Activated CD8-positive, alpha-beta memory T cell treated with anti-CD3 and anti-CD28 coated beads, Interleukin-2, amount 50 U/mL, for 24 hours (primary cell): Measurements from ENCODE around the gene NUCB1.
"Not testable (repeated sequence)": the region's sequence is repeated elsewhere in the genome, so short reads cannot be mapped to it uniquely, and the experiment has no call there.

ENCODE experiments used
- DNase-seq: peaks from one replicate; pipeline ENCODE4 v3.0.0-alpha.2; 2020; ENCODE audit errors: extremely low read depth

Gene NUCB1

DNA sequence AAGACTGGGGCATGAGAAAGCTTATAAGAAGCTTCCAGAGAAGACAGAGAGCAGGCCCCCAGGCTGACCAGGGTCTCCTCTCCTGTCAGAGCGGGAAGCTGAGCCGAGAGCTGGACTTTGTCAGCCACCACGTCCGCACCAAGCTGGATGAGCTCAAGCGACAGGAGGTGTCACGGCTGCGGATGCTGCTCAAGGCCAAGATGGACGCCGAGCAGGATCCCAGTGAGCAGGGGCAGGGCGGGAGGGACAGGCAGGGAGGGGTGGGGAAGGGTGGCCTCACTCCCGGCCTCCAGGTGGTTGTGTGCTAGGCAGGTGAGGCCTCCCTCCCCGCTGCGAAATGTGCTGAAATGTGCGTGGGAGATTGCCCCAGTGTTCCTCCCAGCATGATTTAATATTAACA lies 5.6 kb downstream of the NUCB1 start:
- no peak for DNase-seq

GRCh38 chr19:48906324-48906723 lies 6.2 kb downstream of the NUCB1 start:
- DNase-seq: no peak

- no peak for DNase-seq
These were observed 7.6 kb downstream of the NUCB1 start for GRCh38 chr19:48907671-48908070.

DNA sequence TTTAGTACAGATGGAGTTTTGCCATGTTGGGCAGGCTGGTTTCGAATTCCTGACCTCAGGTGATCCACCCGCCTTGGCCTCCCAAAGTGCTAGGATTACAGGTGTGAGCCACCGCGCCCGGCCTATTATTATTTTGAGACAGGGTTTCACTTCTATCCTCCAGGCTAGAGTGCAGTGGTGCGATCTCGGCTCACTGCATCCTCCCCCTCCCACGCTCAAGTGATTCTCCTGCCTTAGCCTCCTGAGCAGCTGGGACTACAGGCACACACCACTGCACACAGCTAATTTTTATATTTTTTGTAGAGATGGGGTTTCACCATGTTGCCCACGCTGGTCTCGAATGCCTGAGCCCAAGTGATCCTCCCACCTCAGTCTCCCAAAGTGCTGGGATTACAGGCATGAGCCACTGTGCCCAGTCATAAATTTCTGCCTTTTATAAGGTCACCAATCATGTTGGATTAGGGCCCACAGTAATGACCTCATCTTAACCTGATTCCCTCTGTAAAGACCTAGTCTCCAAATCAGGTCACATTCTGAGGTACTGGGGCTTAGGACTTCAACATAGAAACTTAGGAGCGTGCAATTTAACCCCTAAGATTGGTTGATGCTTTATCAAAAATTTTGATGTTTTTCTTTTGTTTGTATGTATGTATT lies 9.4 kb downstream of the NUCB1 start:
- not testable (repeated sequence) for DNase-seq

- DNase-seq: no peak
These were observed 10.7 kb downstream of the NUCB1 start for GRCh38 chr19:48910803-48911202.

DNA sequence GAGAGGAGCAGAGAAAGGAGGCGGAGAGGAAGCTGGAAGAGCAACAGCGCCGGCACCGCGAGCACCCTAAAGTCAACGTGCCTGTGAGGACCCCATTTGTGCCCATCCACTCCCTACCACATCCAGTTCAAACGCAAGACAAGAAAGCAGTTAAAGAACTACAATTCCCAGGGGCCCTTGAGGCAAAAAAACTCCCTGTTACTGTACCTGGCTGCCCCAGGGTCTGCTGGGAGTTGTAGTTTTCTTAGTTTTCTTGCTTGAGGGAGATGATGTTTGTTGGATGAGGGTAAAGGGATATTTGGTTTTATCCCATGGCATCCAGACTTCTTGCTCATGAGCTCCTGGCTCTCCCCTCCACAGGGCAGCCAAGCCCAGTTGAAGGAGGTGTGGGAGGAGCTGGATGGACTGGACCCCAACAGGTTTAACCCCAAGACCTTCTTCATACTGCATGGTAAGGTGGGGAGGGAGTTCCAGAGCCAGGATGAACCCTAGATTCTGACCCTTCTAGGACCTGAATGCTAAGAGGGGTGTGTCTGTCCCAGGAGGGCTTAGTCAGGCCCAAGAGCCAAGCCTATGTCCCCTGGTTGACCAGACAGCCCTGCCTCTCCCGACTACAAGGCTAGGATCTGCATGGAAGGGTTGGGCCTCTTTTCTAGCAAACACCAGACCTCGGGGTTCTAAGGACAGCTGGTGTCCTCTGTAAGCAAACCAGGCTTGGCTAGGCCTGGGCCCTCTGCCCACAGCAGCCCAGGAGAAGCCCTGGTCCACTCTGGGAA lies 13.2 kb downstream of the NUCB1 start:
- DNase-seq: no peak

GRCh38 chr19:48914181-48914580 lies 14.1 kb downstream of the NUCB1 start:
- DNase-seq: no peak

GRCh38 chr19:48915757-48916156 lies 15.6 kb downstream of the NUCB1 start:
- DNase-seq: no peak

DNA sequence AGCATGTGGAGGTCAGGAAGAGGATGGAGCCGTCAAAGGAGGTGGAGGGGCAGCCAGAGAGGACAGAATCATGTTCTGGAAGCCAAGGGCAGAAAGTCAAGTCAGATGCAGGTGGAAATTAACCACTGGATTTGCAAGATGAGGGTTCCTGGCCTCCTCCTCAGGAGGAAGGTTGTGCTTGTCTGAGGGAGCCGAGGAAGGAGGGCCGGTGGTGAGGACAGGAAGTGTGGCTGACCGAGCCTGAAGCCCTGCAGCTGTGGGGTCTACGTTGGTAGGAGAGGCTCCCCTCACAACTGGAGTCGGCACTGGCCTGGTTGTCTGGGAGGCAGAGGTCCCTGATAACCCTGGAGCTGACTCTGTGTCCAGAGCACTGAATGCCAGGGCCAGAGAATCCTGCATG lies 18.0 kb downstream of the NUCB1 start:
- DNase-seq: no peak

DNA sequence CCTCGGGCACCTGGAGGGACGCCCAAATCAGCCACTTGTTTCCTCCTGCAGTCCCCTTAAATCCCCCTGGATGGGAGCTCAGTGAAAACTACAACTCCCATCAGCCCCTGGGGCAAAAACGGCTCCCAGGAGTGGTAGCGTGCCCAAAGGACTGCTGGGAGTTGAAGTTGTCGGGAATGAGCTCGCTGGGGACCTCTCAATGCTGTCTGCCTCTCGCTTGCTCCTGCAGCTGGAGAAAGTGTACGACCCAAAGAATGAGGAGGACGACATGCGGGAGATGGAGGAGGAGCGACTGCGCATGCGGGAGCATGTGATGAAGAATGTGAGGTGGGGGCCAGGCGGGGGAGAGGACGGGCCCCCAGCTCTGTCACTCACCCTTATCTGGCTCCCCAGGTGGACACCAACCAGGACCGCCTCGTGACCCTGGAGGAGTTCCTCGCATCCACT lies 18.7 kb downstream of the NUCB1 start:
- no peak for DNase-seq

DNA sequence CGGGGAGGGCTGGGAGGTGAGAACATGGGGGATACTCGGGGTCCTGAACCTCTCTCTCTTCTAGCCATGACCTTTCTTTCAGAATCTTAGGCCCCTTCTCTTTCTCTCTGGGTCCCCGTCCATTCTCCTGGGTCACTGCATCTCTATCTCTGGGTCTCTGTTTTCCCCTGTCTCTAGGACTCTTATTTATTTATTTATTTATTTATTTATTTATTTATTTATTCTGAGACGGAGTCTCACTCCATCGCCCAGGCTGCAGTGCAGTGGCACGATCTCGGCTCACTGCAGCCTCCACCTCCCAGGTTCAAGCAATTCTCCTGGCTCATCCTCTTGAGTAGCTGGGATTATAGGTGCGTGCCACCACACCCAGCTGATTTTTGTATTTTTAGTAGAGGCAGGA lies 19.2 kb downstream of the NUCB1 start:
- DNase-seq: not testable (repeated sequence)

- DNase-seq: no peak
These were observed 20.8 kb downstream of the NUCB1 start for GRCh38 chr19:48920949-48921348.

DNA sequence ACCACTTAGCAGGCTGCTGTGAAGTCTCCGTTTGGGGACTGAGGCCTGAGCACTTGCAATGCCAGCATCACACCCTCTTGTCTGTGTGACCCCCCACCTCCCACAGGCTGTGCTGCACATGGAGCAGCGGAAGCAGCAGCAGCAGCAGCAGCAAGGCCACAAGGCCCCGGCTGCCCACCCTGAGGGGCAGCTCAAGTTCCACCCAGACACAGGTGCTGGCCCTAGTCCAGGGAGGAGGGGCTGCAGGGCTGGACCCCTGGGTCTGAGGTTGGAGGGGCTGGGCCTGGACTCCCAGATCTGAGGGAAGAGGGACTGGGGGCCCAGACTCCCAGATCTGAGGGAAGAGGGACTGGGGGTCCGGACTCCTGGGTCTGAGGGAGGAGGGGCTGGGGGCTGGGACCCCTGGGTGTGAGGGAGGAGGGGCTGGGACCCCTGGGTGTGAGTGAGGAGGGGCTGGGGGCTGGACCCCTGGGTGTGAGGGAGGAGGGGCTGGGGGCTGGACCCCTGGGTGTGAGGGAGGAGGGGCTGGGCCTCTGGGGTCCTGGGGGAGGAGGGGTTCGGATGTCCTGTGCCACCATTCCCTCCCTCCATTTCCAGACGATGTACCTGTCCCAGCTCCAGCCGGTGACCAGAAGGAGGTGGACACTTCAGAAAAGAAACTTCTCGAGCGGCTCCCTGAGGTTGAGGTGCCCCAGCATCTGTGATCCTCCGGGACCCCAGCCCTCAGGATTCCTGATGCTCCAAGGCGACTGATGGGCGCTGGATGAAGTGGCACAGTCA lies 21.8 kb downstream of the NUCB1 start:
- no peak for DNase-seq

- DNase-seq: no peak
These were observed 22.7 kb downstream of the NUCB1 start for GRCh38 chr19:48922548-48923490.

DNA sequence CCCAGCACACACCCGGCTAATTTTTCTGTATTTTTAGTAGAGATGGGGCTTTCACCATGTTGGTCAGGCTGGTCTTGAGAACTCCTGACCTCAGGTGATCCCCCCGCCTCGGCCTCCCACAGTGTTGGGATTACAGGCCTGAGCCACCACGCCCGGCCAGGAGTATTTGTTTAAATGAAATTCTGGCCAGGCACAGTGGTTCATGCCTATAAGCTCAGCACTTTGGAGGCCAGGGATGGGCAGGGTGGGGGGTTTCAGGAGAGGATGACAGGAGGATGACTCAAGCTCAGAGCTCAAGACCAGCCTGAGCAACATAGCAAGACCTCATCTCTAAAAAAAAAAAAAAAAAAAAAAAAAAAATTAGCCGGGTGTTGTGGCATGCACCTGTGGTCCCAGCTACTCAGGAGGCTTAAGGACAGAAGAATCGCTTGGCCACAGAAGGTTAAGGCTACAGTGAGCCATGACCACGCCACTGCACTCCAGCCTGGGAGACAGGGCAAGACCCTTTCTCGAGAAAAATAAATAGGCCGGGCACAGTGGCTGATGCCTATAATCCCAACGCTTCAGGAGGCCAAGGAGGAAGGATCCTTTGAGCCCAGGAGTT lies 25.2 kb downstream of the NUCB1 start:
- no peak for DNase-seq

DNA sequence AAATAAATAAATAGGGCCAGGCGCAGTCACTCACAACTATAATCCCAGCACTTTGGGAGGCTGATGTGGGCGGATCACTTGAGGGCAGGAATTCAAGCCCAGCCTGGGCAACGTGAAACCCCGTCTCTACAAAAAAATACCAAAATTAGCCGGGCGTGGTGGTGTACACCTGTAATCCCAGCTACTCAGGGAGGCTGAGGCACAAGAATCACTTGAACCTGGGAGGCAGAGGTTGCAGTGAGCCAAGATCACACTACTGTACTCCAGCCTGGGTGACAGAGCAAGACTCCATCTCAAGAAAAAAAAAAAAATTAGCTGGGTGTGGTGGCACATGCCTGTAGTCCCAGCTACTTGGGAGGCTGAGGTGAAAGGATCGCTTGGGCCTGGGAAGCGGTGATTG lies 25.8 kb downstream of the NUCB1 start:
- not testable (repeated sequence) for DNase-seq

- DNase-seq: no peak
These were observed 26.8 kb downstream of the NUCB1 start for GRCh38 chr19:48926909-48927308.

GRCh38 chr19:48927692-48928091 lies 27.6 kb downstream of the NUCB1 start:
- DNase-seq: not testable (repeated sequence)

DNA sequence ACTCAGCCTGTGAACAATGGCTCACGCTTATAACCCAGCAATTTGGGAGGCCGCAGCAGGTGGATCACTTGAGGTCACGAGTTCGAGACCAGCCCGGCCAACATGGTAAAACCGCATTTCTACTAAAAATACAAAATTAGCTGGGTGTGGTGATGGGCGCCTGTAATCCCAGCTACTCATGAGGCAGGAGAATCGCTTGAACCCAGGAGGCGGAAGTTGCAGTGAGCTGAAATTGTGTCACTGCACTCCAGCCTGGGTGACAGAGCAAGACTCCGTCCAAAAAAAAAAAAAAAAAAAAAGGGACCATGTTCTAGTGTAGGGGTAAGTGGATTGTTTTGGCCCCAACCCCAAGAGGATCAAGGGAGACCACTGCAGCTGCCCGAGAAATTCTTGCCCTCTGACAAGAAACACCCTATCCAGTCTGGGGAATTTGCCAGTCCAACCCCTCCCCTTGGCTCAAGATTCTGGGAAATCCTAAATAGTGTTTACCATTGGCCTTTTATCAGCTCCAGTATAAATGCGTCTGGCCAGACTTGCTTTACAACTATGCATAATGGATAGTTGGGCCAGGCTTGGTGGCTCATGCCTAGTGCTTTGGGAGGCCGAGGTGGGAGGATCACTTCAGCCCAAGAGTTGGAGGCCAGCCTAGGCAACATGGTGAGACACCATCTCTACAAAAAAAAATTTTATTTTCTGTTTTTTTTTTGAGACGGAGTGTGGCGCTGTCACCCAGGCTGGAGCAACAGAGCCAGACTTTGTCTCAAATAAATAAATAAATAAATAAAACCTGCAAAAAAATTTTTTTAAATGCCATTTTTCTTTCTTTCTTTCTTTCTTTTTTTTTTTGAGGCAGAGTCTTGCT lies 28.3 kb downstream of the NUCB1 start:
- DNase-seq: no peak

- DNase-seq: peak; percentile 39
These were observed 33.3 kb downstream of the NUCB1 start, which contains the start of gene DHDH for GRCh38 chr19:48933382-48933932. DHDH (plus strand) TSS chr19:48933699; CDS start chr19:48933722, 23 bp downstream.
